Gastrocnemius medialis (tissue), 4 donors: ENCODE measurements around the gene DNMBP.

Source experiments
- POLR2A ChIP-seq, 2 donors: fragments of 450-650 bp; IDR thresholded peaks; one replicate each; pipeline ENCODE4 v1.6.1; 2017; ENCODE audit warnings: antibody characterized with exemption in 2 of 2, mild to moderate bottlenecking in 2 of 2, moderate library complexity in 2 of 2
- TF ChIP-seq, protein P1 (sequence below), 5 experiments: fragments of 450-650 bp in 3 of 5; fragments of 200-600 bp in 2 of 5; sonication (generic) in 2 of 5; IDR thresholded peaks in 4 of 5; conservative IDR thresholded peaks in 1 of 5; 1 replicate in 4 of 5; 2 replicates in 1 of 5; pipeline ENCODE4 v1.5.1; 2016 to 2019; ENCODE audit warnings: antibody characterized with exemption in 5 of 5, mild to moderate bottlenecking in 3 of 5, moderate library complexity in 3 of 5

DNA sequence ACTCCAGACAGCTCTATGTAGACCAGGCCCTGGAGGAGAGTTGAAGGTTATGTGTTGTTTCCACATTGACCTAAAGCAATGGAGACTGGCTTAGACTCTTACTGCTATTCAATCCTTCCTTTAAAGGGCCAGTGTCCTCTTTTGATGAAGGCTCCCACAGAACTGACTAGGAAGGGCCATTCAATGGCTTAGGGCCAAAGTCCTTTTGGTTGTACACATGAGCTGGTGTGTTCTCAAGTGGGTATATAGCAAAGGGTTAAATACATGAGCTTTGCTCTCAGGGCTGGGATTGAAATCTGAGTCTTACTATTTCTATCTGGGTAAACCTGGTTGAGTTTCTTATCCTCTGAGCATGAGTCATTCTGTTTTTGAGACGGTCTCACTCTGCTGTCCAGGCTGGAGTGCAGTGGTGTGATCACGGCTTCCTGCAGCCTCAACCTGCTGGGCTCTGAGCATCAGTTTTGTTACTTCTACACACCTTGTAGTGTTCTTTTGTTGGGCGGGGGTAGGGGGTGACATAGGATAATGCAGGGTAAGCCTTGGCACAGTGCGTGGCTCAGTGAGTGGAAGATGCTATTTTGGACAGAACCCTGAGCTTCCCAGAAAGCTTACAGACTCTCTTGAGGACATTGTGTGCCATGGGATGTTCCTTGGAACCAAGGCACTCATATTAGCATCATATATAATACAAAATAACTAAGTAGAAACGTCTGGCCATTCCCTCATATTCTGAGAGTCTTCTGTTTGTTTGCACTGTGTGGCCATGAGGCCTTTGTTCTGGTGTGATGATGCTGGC, 137.2 kb downstream of the DNMBP start:
- no peak for TF ChIP-seq POLR2A (IDR thresholded peaks at IDR 0.05)
- TF ChIP-seq, protein P1, sequence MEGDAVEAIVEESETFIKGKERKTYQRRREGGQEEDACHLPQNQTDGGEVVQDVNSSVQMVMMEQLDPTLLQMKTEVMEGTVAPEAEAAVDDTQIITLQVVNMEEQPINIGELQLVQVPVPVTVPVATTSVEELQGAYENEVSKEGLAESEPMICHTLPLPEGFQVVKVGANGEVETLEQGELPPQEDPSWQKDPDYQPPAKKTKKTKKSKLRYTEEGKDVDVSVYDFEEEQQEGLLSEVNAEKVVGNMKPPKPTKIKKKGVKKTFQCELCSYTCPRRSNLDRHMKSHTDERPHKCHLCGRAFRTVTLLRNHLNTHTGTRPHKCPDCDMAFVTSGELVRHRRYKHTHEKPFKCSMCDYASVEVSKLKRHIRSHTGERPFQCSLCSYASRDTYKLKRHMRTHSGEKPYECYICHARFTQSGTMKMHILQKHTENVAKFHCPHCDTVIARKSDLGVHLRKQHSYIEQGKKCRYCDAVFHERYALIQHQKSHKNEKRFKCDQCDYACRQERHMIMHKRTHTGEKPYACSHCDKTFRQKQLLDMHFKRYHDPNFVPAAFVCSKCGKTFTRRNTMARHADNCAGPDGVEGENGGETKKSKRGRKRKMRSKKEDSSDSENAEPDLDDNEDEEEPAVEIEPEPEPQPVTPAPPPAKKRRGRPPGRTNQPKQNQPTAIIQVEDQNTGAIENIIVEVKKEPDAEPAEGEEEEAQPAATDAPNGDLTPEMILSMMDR (IDR thresholded peaks at IDR 0.05 in 4 of 5, conservative IDR thresholded peaks at IDR 0.05 in 1 of 5): no peak
